HEK293 (cell line): ENCODE measurements around the gene GZMH.

ENCODE experiments used
- CTCF ChIA-PET: fragments of 350-600 bp; formaldehyde crosslinking; extraction: SDS; loops from one replicate; lab custom pipeline; 2021; ENCODE audit warnings: antibody characterized with exemption; lab: Yijun Ruan, JAX
- POLR2A ChIA-PET: fragments of 300-600 bp; formaldehyde crosslinking; extraction: SDS; loops from one replicate; lab custom pipeline; 2020; ENCODE audit warnings: antibody characterized with exemption, inconsistent platforms; lab: Yijun Ruan, JAX
- H3K27ac ChIP-seq: fragments of 200-500 bp; sonication (Bioruptor generic); 2 replicates; pipeline ENCODE4 v1.5.1; 2014; ENCODE audit warnings: low read depth, low read length, control low read depth, inconsistent platforms; ENCODE audit errors: extremely low read depth
- H3K36me3 ChIP-seq, 2 experiments: fragments of 200-500 bp in 1 of 2; sonication (Bioruptor generic) in 1 of 2; 1 replicate in 1 of 2; 2 replicates in 1 of 2; pipeline ENCODE4 v1.5.1; 2014 to 2017; ENCODE audit warnings: inconsistent platforms in 2 of 2, low read length in 2 of 2; ENCODE audit not compliant: control insufficient read depth in 2 of 2, insufficient read depth in 1 of 2
- H3K4me1 ChIP-seq: fragments of 200-500 bp; sonication (Bioruptor generic); 2 replicates; pipeline ENCODE4 v1.5.1; 2014; ENCODE audit warnings: mild to moderate bottlenecking, low read length, inconsistent platforms; ENCODE audit not compliant: control insufficient read depth, insufficient read depth
- H3K4me3 ChIP-seq: 2 replicates; pipeline ENCODE4 v1.5.1; 2011; ENCODE audit warnings: low read depth, mild to moderate bottlenecking, control low read depth, low read length, moderate library complexity
- H3K9me3 ChIP-seq: fragments of 200-500 bp; sonication (Bioruptor generic); 2 replicates; pipeline ENCODE4 v1.5.1; 2014; ENCODE audit warnings: low read depth, low read length, inconsistent platforms; ENCODE audit not compliant: control insufficient read depth, insufficient read depth
- AEBP2 ChIP-seq: fragments of 450-650 bp; formaldehyde crosslinking; IDR thresholded peaks from 2 replicates; pipeline ENCODE4 v1.5.1; 2016; ENCODE audit warnings: missing biosample characterization, missing genetic modification characterization, borderline replicate concordance
- INSM2 ChIP-seq: fragments of 450-650 bp; formaldehyde crosslinking; IDR thresholded peaks from 2 replicates; pipeline ENCODE4 v1.5.1; 2016; ENCODE audit warnings: missing biosample characterization, missing genetic modification characterization
- KLF8 ChIP-seq: fragments of 450-650 bp; formaldehyde crosslinking; IDR thresholded peaks from 2 replicates; pipeline ENCODE4 v1.5.1; 2016; ENCODE audit warnings: missing biosample characterization, missing genetic modification characterization
- MZF1 ChIP-seq: fragments of 450-650 bp; formaldehyde crosslinking; IDR thresholded peaks from 2 replicates; pipeline ENCODE4 v1.5.1; 2017; ENCODE audit warnings: missing biosample characterization, missing genetic modification characterization, borderline replicate concordance
- SCRT1 ChIP-seq: fragments of 450-650 bp; formaldehyde crosslinking; IDR thresholded peaks from 2 replicates; pipeline ENCODE4 v1.5.1; 2016; ENCODE audit warnings: missing biosample characterization, missing genetic modification characterization, borderline replicate concordance
- SP7 ChIP-seq: fragments of 450-650 bp; formaldehyde crosslinking; IDR thresholded peaks from 2 replicates; pipeline ENCODE4 v1.5.1; 2016; ENCODE audit warnings: missing biosample characterization, missing genetic modification characterization
- ZBTB21 ChIP-seq: fragments of 450-650 bp; formaldehyde crosslinking; IDR thresholded peaks from 2 replicates; pipeline ENCODE4 v1.5.1; 2017; ENCODE audit warnings: missing biosample characterization, missing genetic modification characterization
- ZBTB49 ChIP-seq: fragments of 450-650 bp; formaldehyde crosslinking; IDR thresholded peaks from 2 replicates; pipeline ENCODE4 v1.5.1; 2016; ENCODE audit warnings: missing biosample characterization, missing genetic modification characterization, low read depth
- ZNF18 ChIP-seq: fragments of 450-650 bp; formaldehyde crosslinking; IDR thresholded peaks from 2 replicates; pipeline ENCODE4 v1.5.1; 2016; ENCODE audit warnings: missing biosample characterization, missing genetic modification characterization
- ZNF341 ChIP-seq: fragments of 450-650 bp; formaldehyde crosslinking; IDR thresholded peaks from 2 replicates; pipeline ENCODE4; 2016; ENCODE audit warnings: low read depth, missing biosample characterization, missing genetic modification characterization
- ZNF366 ChIP-seq: fragments of 450-650 bp; formaldehyde crosslinking; conservative IDR thresholded peaks from 2 replicates; pipeline ENCODE4 v1.5.1; 2016; ENCODE audit warnings: missing biosample characterization, missing genetic modification characterization
- ZNF561 ChIP-seq: fragments of 450-650 bp; IDR thresholded peaks from 2 replicates; pipeline ENCODE4 v1.5.1; 2018; ENCODE audit warnings: missing biosample characterization, missing genetic modification characterization, borderline replicate concordance
- ZNF585B ChIP-seq: fragments of 450-650 bp; formaldehyde crosslinking; IDR thresholded peaks from 2 replicates; pipeline ENCODE4 v1.5.1; 2016; ENCODE audit warnings: missing biosample characterization, missing genetic modification characterization
- ZNF692 ChIP-seq: fragments of 450-650 bp; formaldehyde crosslinking; IDR thresholded peaks from 2 replicates; pipeline ENCODE4 v1.5.1; 2016; ENCODE audit warnings: missing biosample characterization, missing genetic modification characterization
- ZSCAN5A ChIP-seq: fragments of 450-650 bp; formaldehyde crosslinking; IDR thresholded peaks from 2 replicates; pipeline ENCODE4 v1.5.1; 2016; ENCODE audit warnings: missing biosample characterization, missing genetic modification characterization

The GZMH gene

GRCh38 chr14:24630872-24631477 is 21.5 kb upstream of the GZMH start (continued):
- no peak for TF ChIP-seq INSM2 (tag by site-specific recombination)
- no peak for TF ChIP-seq ZNF18 (tag by site-specific recombination)
- no peak for TF ChIP-seq ZNF366 (tag by site-specific recombination)
- TF ChIP-seq SP7 (tag by site-specific recombination): no peak

GRCh38 chr14:24630087-24630871 is 20.8 kb upstream of the GZMH start:
- Histone ChIP-seq H3K27ac (no peak overlapping the region), H3K4me3 (no peak overlapping the region)
- CTCF ChIA-PET: interaction anchor here (1.1 kb wide), 1 partner anchor 49 kb away, joined by 4 read pairs; no protein-coding TSS in a partner anchor
- TF ChIP-seq ZNF692 (tag by site-specific recombination) (no peak), ZNF366 (tag by site-specific recombination) (no peak)
- TF ChIP-seq, all 188 proteins: peak for 0
- Histone ChIP-seq H3K36me3 (no peaks in the 10 kb centered on the region), H3K4me1 (no peaks in the 10 kb centered on the region), H3K9me3 (no peaks in the 10 kb centered on the region)
- POLR2A ChIA-PET: no interaction called here

GRCh38 chr14:24629521-24629920 is 20.0 kb upstream of the GZMH start:
- TF ChIP-seq ZBTB49 (tag by site-specific recombination) (no peak), ZNF585B (no peak), MZF1 (tag by site-specific recombination) (no peak), ZNF341 (tag by site-specific recombination) (no peak), KLF8 (tag by site-specific recombination) (no peak), AEBP2 (tag by site-specific recombination) (no peak), ZSCAN5A (tag by site-specific recombination) (no peak), SCRT1 (tag by site-specific recombination) (no peak), ZBTB21 (tag by site-specific recombination) (no peak), ZNF561 (tag by site-specific recombination) (no peak)
- no peaks in the 10 kb centered on the region for H3K4me1 ChIP-seq
- H3K4me3 ChIP-seq: no peak overlapping the region
- H3K9me3 ChIP-seq: no peaks in the 10 kb centered on the region
- ChIA-PET CTCF (no interaction called here), POLR2A (no interaction called here)
- no peaks in the 10 kb centered on the region for H3K36me3 ChIP-seq
- no peak overlapping the region for H3K27ac ChIP-seq
